ENCODE measurements around the gene ICAM3.

The ICAM3 gene

DNA sequence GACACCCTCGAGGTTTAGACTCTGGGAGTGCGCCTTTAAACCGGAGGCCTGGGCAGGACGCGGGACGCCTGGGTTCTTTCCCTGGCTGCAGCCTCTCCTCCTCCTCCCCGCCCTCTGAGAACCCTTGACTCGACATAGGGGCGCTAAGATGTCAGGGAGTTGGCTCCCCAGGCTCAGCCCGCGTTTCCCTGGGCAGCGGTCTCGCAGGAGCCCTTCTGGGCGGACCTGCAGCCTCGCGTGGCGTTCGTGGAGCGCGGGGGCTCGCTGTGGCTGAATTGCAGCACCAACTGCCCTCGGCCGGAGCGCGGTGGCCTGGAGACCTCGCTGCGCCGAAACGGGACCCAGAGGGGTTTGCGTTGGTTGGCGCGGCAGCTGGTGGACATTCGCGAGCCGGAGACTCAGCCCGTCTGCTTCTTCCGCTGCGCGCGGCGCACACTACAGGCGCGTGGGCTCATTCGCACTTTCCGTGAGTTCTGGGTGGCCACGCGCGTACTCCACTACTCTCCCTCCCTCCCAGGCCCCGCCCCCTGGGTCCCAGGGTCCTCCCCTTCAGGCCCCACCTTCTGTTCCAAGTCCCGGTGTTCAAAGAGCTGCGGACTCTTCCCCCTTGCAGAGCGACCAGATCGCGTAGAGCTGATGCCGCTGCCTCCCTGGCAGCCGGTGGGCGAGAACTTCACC is 48.4 kb downstream of the ICAM3 start:
- DNase-seq (ENCODE audit: low read depth), result no peak

DNA sequence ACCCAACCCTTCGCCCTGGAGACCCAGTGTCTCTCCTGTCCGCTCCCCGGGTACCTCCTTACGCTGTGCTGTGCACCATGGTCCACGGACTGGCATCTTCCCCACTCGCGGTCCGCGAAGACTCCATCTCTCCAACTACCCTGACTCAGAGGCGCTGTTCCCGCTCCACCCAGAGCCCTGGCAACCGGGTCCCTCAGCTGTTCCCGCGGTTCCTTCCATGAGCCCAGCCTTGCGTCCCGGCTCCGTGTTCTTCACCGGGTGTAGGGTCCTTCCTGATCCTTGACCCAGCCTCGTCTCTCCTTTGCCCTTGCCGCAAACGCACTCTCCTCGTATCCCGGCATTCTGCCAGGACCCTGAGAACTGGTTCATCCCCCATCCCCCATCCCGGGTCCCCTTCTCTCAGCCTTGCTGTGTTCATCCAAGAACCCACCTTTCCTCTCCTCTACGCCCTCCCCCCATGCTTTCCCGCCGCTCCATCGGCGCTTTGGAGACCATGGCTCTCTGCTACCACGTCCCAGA is 49.0 kb downstream of the ICAM3 start:
- DNase-seq (ENCODE audit: low read depth), result no peak

DNA sequence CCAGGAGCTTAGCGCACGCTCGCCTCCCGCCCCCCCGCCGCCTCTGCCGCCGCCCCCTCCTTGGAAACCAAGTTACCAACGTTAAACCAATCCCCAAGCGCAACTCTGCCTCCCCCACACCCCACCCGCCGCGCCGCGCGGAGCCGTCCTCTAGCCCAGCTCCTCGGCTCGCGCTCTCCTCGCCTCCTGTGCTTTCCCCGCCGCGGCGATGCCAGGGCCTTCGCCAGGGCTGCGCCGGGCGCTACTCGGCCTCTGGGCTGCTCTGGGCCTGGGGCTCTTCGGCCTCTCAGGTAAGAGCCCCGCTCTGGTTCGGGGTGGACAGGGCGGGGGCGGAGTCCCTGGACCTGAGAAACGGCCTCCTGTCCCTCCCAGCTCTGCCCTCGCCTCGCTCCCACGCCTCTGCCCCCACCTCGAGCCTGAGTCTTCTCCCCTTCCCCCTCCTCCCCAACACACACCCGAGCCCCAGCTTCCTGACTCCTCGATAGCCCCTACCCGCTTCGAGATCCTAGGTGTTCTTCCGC is 49.5 kb downstream of the ICAM3 start, which contains the start of gene ICAM5:
Gene ICAM5, plus strand, starts transcription at position 117 of the 521 bp plus-strand sequence. Its CDS starts 92 bp downstream, at position 209.
- DNase-seq (ENCODE audit: low read depth), result no peak

DNA sequence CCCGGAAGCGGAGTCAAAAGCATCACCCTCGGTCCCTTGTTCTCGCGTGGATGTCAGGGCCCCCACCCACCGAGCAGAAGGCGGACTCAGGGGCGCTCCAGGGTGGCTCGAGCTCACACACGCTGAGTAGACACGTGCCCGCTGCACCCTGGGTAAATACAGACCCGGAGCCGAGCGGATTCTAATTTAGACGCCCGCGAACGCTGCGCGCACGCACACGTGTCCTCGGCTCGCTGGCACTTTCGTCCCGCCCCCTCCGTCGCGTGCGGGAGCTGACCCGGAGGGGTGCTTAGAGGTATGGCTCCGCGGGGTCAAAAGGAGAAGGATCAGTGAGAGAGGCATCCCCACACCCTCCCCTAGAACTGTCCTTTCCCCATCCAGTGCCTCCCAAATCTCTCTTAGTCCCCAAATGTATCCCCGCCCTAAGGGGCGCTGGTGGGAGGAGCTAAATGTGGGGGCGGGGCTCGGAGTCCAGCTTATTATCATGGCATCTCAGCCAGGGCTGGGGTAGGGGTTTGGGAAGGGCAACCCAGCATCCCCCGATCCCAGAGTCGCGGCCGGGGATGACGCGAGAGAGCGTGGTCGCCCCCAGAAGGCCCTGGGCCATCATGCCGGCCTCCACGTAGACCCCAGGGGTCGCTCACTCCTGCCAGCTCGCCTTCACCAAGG is 50.1 kb downstream of the ICAM3 start:
- no peak for DNase-seq (ENCODE audit: low read depth)

DNA sequence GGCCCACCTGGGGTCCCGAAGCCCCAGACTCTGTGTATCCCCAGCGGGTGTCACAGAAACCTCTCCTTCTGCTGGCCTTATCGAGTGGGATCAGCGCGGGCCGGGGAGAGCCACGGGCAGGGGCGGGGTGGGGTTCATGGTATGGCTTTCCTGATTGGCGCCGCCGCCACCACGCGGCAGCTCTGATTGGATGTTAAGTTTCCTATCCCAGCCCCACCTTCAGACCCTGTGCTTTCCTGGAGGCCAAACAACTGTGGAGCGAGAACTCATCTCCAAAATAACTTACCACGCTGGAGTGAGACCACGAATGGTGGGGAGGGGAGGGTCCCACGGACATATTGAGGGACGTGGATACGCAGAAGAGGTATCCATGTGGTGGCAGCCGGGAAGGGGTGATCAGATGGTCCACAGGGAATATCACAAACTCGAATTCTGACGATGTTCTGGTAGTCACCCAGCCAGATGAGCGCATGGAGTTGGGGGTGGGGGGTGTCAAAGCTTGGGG is 50.7 kb downstream of the ICAM3 start:
- no peak for DNase-seq (ENCODE audit: low read depth)

DNA sequence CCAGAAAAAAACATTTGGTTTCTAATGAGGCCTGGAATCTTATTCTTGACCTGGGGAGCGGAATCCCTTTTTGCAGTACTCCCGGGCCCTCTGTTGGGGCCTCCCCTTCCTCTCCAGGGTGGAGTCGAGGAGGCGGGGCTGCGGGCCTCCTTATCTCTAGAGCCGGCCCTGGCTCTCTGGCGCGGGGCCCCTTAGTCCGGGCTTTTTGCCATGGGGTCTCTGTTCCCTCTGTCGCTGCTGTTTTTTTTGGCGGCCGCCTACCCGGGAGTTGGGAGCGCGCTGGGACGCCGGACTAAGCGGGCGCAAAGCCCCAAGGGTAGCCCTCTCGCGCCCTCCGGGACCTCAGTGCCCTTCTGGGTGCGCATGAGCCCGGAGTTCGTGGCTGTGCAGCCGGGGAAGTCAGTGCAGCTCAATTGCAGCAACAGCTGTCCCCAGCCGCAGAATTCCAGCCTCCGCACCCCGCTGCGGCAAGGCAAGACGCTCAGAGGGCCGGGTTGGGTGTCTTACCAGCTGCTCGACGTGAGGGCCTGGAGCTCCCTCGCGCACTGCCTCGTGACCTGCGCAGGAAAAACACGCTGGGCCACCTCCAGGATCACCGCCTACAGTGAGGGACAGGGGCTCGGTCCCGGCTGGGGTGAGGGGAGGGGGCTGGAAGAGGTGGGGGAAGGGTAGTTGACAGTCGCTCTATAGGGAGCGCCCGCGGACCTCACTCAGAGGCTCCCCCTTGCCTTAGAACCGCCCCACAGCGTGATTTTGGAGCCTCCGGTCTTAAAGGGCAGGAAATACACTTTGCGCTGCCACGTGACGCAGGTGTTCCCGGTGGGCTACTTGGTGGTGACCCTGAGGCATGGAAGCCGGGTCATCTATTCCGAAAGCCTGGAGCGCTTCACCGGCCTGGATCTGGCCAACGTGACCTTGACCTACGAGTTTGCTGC is 52.4 kb downstream of the ICAM3 start, which contains the start of gene ICAM4:
Gene ICAM4, plus strand, starts transcription at position 153 of the 935 bp plus-strand sequence. Its CDS starts 58 bp downstream, at position 211.
- DNase-seq (ENCODE audit: low read depth), result no peak

DNA sequence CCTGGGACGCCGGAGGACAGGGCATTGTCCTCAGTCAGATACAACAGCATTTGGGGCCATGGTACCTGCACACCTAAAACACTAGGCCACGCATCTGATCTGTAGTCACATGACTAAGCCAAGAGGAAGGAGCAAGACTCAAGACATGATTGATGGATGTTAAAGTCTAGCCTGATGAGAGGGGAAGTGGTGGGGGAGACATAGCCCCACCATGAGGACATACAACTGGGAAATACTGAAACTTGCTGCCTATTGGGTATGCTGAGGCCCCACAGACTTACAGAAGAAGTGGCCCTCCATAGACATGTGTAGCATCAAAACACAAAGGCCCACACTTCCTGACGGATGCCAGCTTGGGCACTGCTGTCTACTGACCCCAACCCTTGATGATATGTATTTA is 54.0 kb downstream of the ICAM3 start:
- no peak for DNase-seq (ENCODE audit: low read depth)

DNA sequence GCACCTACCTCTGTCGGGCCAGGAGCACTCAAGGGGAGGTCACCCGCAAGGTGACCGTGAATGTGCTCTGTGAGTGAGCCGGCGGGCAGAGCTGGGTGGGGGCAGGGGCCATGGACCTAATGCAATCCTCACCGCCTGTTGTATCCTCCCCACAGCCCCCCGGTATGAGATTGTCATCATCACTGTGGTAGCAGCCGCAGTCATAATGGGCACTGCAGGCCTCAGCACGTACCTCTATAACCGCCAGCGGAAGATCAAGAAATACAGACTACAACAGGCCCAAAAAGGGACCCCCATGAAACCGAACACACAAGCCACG is 54.5 kb downstream of the ICAM3 start:
- no peak for DNase-seq (ENCODE audit: low read depth)

DNA sequence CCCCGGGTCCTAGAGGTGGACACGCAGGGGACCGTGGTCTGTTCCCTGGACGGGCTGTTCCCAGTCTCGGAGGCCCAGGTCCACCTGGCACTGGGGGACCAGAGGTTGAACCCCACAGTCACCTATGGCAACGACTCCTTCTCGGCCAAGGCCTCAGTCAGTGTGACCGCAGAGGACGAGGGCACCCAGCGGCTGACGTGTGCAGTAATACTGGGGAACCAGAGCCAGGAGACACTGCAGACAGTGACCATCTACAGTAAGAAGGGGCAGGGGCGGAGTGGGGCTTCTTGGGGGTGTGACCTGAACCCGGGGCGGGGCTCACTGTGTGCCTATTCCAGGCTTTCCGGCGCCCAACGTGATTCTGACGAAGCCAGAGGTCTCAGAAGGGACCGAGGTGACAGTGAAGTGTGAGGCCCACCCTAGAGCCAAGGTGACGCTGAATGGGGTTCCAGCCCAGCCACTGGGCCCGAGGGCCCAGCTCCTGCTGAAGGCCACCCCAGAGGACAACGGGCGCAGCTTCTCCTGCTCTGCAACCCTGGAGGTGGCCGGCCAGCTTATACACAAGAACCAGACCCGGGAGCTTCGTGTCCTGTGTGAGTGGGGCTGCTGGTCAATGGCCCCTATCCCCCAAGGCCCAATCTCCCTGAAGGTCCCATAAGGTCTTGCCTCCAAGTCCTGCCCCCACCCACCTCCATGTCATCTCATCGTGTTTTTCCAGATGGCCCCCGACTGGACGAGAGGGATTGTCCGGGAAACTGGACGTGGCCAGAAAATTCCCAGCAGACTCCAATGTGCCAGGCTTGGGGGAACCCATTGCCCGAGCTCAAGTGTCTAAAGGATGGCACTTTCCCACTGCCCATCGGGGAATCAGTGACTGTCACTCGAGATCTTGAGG is 55.1 kb downstream of the ICAM3 start:
- no peak for DNase-seq (ENCODE audit: low read depth)

Measured in stimulated activated CD8-positive, alpha-beta memory T cell treated with anti-CD3 and anti-CD28 coated beads, Interleukin-15, amount 100 ng/mL, for 1 hour (primary cell).